ENCODE results near the gene ABCA7. TPM values are rescaled to one million over a fixed set of nuclear protein-coding genes. Genes with fewer than 3 reads are reported as not detected.

ABCA7 gene
- polyA plus RNA-seq, 6 donors from 2014 or later, result 9.4 to 22.5 (median 11.1) TPM

GRCh38 chr19:1026783-1027649, 12.9 kb upstream of the ABCA7 start:
- H3K9me3 Mint-ChIP-seq, result no peaks in the 10 kb centered on the region
- DNase-seq, result peak; percentile 70
- no peaks in the 10 kb centered on the region for H3K36me3 Mint-ChIP-seq
- peak; percentile 55 to 56 for ATAC-seq (ENCODE audit: low read depth in 2 of 2)
- peaks cover 17 to 23% (median 21%) of the 10 kb centered on the region in 3 donors for H3K4me1 Mint-ChIP-seq
- H3K4me3 Mint-ChIP-seq, result peak overlapping the region; percentile 97 to 99 (median 99)
- H3K27me3 Mint-ChIP-seq, result no peaks in the 10 kb centered on the region
- H3K27ac Mint-ChIP-seq, result peak overlapping the region; percentile 74 to 97 (median 96)

GRCh38 chr19:1027650-1028061, 12.3 kb upstream of the ABCA7 start:
- Mint-ChIP-seq H3K4me3 (peak overlapping the region; percentile 97 to 99 (median 99)), H3K4me1 (peaks cover 22 to 25% (median 23%) of the 10 kb centered on the region in 3 donors), H3K27me3 (no peaks in the 10 kb centered on the region), H3K9me3 (no peaks in the 10 kb centered on the region), H3K27ac (peak overlapping the region in 5 of 6 donors; percentile 62 to 97 (median 91)), H3K36me3 (no peaks in the 10 kb centered on the region)
- ATAC-seq (ENCODE audit: low read depth in 2 of 2) (peak; percentile 17 to 21), DNase-seq (no peak)

- peak overlapping the region; percentile 88 to 99 (median 99) for H3K4me3 Mint-ChIP-seq
- peak; percentile 46 for DNase-seq
- ATAC-seq (ENCODE audit: low read depth in 2 of 2), result peak; percentile 34 to 42
- no peaks in the 10 kb centered on the region for H3K27me3 Mint-ChIP-seq
- no peaks in the 10 kb centered on the region for H3K36me3 Mint-ChIP-seq
- peak overlapping the region in 5 of 6 donors; percentile 62 to 95 (median 91) for H3K27ac Mint-ChIP-seq
- H3K4me1 Mint-ChIP-seq, result peaks cover 22 to 26% (median 23%) of the 10 kb centered on the region in 3 donors
- H3K9me3 Mint-ChIP-seq, result no peaks in the 10 kb centered on the region
Measured at GRCh38 chr19:1028062-1028926, 11.6 kb upstream of the ABCA7 start.

GRCh38 chr19:1032264-1032867, 7.5 kb upstream of the ABCA7 start:
- Mint-ChIP-seq H3K4me1 (peaks cover 36 to 43% (median 41%) of the 10 kb centered on the region in 3 donors), H3K36me3 (peaks cover 0 to 10% of the 10 kb centered on the region in 2 donors), H3K4me3 (peak overlapping the region in 3 of 8 donors; percentile 12 to 56 (median 24))

GRCh38 chr19:1035998-1036621, 3.8 kb upstream of the ABCA7 start:
- Mint-ChIP-seq H3K9me3 (peaks cover 0 to 2% (median 0%) of the 10 kb centered on the region in 7 donors), H3K4me3 (peak overlapping the region in 7 of 8 donors; percentile 22 to 93 (median 57)), H3K36me3 (peaks cover 0 to 18% of the 10 kb centered on the region in 2 donors), H3K27me3 (no peaks in the 10 kb centered on the region), H3K4me1 (peaks cover 46 to 66% (median 63%) of the 10 kb centered on the region in 3 donors), H3K27ac (peak overlapping the region in 4 of 6 donors; percentile 60 to 97 (median 79))
- no peak for DNase-seq
- ATAC-seq (ENCODE audit: low read depth in 2 of 2), result no peak

More at GRCh38 chr19:1032264-1032867, 7.5 kb upstream of the ABCA7 start:
- DNase-seq (no peak), ATAC-seq (ENCODE audit: low read depth in 2 of 2) (no peak)
- Mint-ChIP-seq H3K27me3 (no peaks in the 10 kb centered on the region), H3K27ac (peak overlapping the region in 2 of 6 donors; percentile 54 to 92), H3K9me3 (no peaks in the 10 kb centered on the region)

GRCh38 chr19:1037621-1038064, 2.3 kb upstream of the ABCA7 start:
- ATAC-seq (ENCODE audit: low read depth in 2 of 2) (peak in 1 of 2 donors; percentile 1), DNase-seq (no peak)
- Mint-ChIP-seq H3K4me3 (peak overlapping the region; percentile 91 to 99 (median 97)), H3K9me3 (peaks cover 0 to 2% (median 0%) of the 10 kb centered on the region in 7 donors), H3K36me3 (peaks cover 0 to 18% of the 10 kb centered on the region in 2 donors), H3K27ac (peak overlapping the region; percentile 96 to 99 (median 97)), H3K4me1 (peaks cover 43 to 68% (median 67%) of the 10 kb centered on the region in 3 donors), H3K27me3 (no peaks in the 10 kb centered on the region)

GRCh38 chr19:1038978-1039645, 795 bp upstream of the ABCA7 start:
- H3K9me3 Mint-ChIP-seq, result peaks cover 0 to 2% (median 0%) of the 10 kb centered on the region in 7 donors
- no peaks in the 10 kb centered on the region for H3K27me3 Mint-ChIP-seq
- H3K4me3 Mint-ChIP-seq, result peak overlapping the region; percentile 93 to 100 (median 98)
- ATAC-seq (ENCODE audit: low read depth in 2 of 2) (no peak), DNase-seq (no peak)
- H3K27ac Mint-ChIP-seq, result peak overlapping the region; percentile 96 to 99 (median 97)
- H3K36me3 Mint-ChIP-seq, result peaks cover 0 to 18% of the 10 kb centered on the region in 2 donors
- H3K4me1 Mint-ChIP-seq, result peaks cover 39 to 74% (median 66%) of the 10 kb centered on the region in 3 donors

- H3K27ac Mint-ChIP-seq, result peak overlapping the region; percentile 44 to 99 (median 96)
- peak overlapping the region; percentile 93 to 100 (median 98) for H3K4me3 Mint-ChIP-seq
- peaks cover 38 to 67% (median 59%) of the 10 kb centered on the region in 3 donors for H3K4me1 Mint-ChIP-seq
- ATAC-seq (ENCODE audit: low read depth in 2 of 2) (peak; percentile 47 to 48), DNase-seq (peak; percentile 84)
- peaks cover 0 to 2% (median 0%) of the 10 kb centered on the region in 7 donors for H3K9me3 Mint-ChIP-seq
- peaks cover 0 to 18% of the 10 kb centered on the region in 2 donors for H3K36me3 Mint-ChIP-seq
- no peaks in the 10 kb centered on the region for H3K27me3 Mint-ChIP-seq
Measured at GRCh38 chr19:1040476-1041271, 767 bp downstream of the ABCA7 start.

GRCh38 chr19:1041272-1041834, 1.4 kb downstream of the ABCA7 start:
- no peak for DNase-seq

GRCh38 chr19:1041835-1042685, 2.2 kb downstream of the ABCA7 start:
- Mint-ChIP-seq H3K27ac (peak overlapping the region in 1 of 6 donors; percentile 77), H3K4me1 (peaks cover 27 to 53% (median 46%) of the 10 kb centered on the region in 3 donors), H3K27me3 (no peaks in the 10 kb centered on the region), H3K4me3 (peak overlapping the region in 6 of 8 donors; percentile 35 to 99 (median 96)), H3K36me3 (peaks cover 0 to 11% of the 10 kb centered on the region in 2 donors), H3K9me3 (peaks cover 0 to 2% (median 0%) of the 10 kb centered on the region in 7 donors)
- ATAC-seq (ENCODE audit: low read depth in 2 of 2), result no peak
- no peak for DNase-seq

More at GRCh38 chr19:1041272-1041834, 1.4 kb downstream of the ABCA7 start:
- H3K4me1 Mint-ChIP-seq, result peaks cover 31 to 61% (median 52%) of the 10 kb centered on the region in 3 donors
- ATAC-seq (ENCODE audit: low read depth in 2 of 2), result no peak
- peak overlapping the region; percentile 93 to 100 (median 98) for H3K4me3 Mint-ChIP-seq
- peaks cover 0 to 16% of the 10 kb centered on the region in 2 donors for H3K36me3 Mint-ChIP-seq
- H3K27me3 Mint-ChIP-seq, result no peaks in the 10 kb centered on the region
- peaks cover 0 to 2% (median 0%) of the 10 kb centered on the region in 7 donors for H3K9me3 Mint-ChIP-seq
- H3K27ac Mint-ChIP-seq, result peak overlapping the region in 4 of 6 donors; percentile 96 to 99 (median 97)
